H4 (cell line): ENCODE results near the gene RTN4R. TPM values are rescaled to one million over a fixed set of nuclear protein-coding genes. Genes with fewer than 3 reads are reported as not detected.

Experiments
- DNase-seq: peaks from one replicate; pipeline ENCODE4 v3.0.0-alpha.2; 2015; ENCODE audit warnings: low spot score
- total RNA-seq: library from RNA; depleted of rRNA; stranded (reverse); fragments of >200 nt; shearing (Covaris generic); gene quantifications from 2 replicates; pipeline ENCODE4 v1.2.3, GENCODE V29; 2014

Gene RTN4R
- total RNA-seq, 1 experiment from 2014 or later: 3.2 TPM

- DNase-seq: no peak
Measured at GRCh38 chr22:20229916-20230775, 38.0 kb downstream of the RTN4R start.

- no peak for DNase-seq
Measured at GRCh38 chr22:20228939-20229272, 39.2 kb downstream of the RTN4R start.

GRCh38 chr22:20228055-20228938, 39.8 kb downstream of the RTN4R start:
- no peak for DNase-seq

GRCh38 chr22:20227363-20227762, 40.8 kb downstream of the RTN4R start:
- DNase-seq: no peak

GRCh38 chr22:20226760-20227350, 41.3 kb downstream of the RTN4R start:
- DNase-seq: no peak

GRCh38 chr22:20226077-20226716, 41.9 kb downstream of the RTN4R start:
- no peak for DNase-seq

GRCh38 chr22:20225693-20225966, 42.5 kb downstream of the RTN4R start:
- no peak for DNase-seq

GRCh38 chr22:20224917-20225692, 43.0 kb downstream of the RTN4R start:
- no peak for DNase-seq

- DNase-seq: no peak
Measured at GRCh38 chr22:20224256-20224626, 43.9 kb downstream of the RTN4R start.

- no peak for DNase-seq
Measured at GRCh38 chr22:20223421-20224255, 44.5 kb downstream of the RTN4R start.

GRCh38 chr22:20222764-20223420, 45.2 kb downstream of the RTN4R start:
- no peak for DNase-seq

GRCh38 chr22:20221421-20222340, 46.4 kb downstream of the RTN4R start:
- DNase-seq: no peak

- DNase-seq: no peak
Measured at GRCh38 chr22:20220629-20221026, 47.5 kb downstream of the RTN4R start.

- DNase-seq: no peak
Measured at GRCh38 chr22:20219667-20220628, 48.2 kb downstream of the RTN4R start.

GRCh38 chr22:20218987-20219386, 49.1 kb downstream of the RTN4R start:
- DNase-seq: no peak

- DNase-seq: no peak
Measured at GRCh38 chr22:20218326-20218872, 49.7 kb downstream of the RTN4R start.

- no peak for DNase-seq
Measured at GRCh38 chr22:20217563-20217962, 50.6 kb downstream of the RTN4R start.
